ENCODE measurements around the gene POR. TPM values are rescaled to one million over a fixed set of nuclear protein-coding genes. Genes with fewer than 3 reads are reported as not detected.
"Not testable (repeated sequence)": the region's sequence is repeated elsewhere in the genome, so short reads cannot be mapped to it uniquely, and the experiment has no call there.

POR gene
- total RNA-seq, 1 donor from 2014 or later, result 54.7 TPM

GRCh38 chr7:75909521-75910132, 5.3 kb upstream of the POR start:
- intact Hi-C loops (cut with DNase I), result loop anchor here (5.0 kb wide), 1 partner anchor 32 kb away; the partner anchor contains the start of gene RHBDD2
- DNase-seq (no peak), ATAC-seq (ENCODE audit: poor library complexity) (no peak)

DNA sequence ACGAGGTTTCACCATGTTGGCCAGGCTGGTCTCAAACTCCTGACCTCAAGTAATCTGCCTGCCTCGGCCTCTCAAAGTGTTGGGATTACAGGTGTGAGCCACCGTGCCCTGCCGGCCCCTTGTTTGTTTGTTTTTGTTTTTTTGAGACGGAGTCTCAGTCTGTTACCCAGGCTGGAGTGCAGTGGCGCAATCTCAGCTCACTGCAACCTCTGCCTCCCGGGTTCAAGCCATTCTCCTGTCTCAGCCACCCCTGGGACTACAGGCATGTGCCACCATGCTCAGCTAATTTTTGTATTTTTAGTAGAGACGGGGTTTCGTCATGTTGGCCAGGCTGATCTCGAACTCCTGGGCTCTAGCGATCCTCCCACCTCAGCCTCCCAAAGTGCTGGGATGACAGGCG, 3.8 kb upstream of the POR start:
- intact Hi-C loops (cut with DNase I), result loop anchor here (5.0 kb wide), 1 partner anchor 34 kb away; the partner anchor contains the start of gene RHBDD2
- DNase-seq; ATAC-seq (ENCODE audit: poor library complexity): not testable (repeated sequence)

DNA sequence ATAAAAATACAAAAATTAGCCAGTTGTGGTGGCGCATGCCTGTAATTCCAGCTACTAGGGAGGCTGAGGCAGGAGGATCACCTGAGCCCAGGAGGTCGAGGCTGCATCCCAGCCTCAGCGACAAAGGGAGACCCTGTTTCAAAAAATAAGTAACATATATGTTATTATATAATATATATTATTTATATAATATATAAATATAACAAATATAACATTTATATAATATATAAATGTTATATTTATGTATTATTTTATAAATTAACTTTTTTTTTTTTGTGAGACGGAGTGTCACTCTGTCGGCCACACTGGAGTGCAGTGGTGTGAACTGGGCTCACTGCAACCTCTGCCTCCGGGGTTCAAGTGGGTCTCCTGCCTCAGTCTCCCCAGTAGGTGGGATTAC, 1.5 kb upstream of the POR start:
- DNase-seq (no peak), ATAC-seq (ENCODE audit: poor library complexity) (no peak)
- intact Hi-C loops (cut with DNase I), result loop anchor here (5.0 kb wide), 1 partner anchor 36 kb away; the partner anchor contains the start of gene RHBDD2

DNA sequence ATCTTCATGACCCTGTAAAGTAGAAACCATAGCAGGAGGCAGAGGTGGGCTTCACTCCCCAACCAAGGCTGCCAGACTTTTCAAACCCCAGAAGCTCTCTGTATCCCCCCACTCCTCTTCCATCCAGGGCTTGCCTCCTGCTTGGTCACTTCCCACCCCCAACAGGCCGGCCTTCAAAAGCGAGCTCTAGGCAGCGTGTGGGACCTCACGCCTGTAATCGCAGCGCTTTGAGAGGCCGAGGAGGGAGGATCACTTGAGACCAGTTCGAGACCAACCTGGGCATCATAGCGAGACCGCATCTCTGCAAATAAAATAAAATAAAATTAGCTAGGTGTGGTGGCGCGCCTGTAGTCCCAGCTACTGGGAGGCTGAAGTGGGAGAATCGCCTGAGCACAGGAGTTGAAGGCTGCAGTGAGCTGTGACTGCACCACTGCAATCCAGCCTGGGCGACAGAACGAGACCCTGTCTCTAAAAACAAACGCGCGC, 743 bp upstream of the POR start:
- ATAC-seq (ENCODE audit: poor library complexity), result no peak
- intact Hi-C loops (cut with DNase I), result loop anchor here (5.0 kb wide), 1 partner anchor 37 kb away; the partner anchor contains the start of gene RHBDD2
- no peak for DNase-seq

- ATAC-seq (ENCODE audit: poor library complexity), result peak; percentile 15
- peak; percentile 58 for DNase-seq
- intact Hi-C loops (cut with DNase I), result no loop called here
These were observed 631 bp downstream of the POR start for GRCh38 chr7:75915416-75916156.

DNA sequence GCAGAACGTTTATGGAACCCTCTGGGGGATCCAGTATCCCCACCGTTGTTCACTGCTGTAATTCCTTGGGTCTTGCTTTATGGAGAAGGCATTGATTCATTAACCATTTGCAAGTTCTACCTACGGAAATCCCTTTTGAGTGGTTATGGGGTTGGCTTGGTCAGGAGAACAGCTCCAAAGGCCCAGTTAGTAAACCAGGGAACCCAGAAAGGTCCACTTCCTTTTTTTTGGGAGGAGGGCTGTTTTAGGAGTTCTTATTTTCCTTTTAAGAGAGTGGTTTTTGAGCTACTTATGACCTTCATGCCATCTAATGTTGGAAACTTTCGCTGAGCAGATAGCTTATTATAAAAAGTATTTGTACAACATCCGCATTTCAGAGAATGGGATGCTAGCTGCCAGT, 1.3 kb downstream of the POR start:
- intact Hi-C loops (cut with DNase I), result no loop called here
- no peak for DNase-seq
- ATAC-seq (ENCODE audit: poor library complexity), result no peak

DNA sequence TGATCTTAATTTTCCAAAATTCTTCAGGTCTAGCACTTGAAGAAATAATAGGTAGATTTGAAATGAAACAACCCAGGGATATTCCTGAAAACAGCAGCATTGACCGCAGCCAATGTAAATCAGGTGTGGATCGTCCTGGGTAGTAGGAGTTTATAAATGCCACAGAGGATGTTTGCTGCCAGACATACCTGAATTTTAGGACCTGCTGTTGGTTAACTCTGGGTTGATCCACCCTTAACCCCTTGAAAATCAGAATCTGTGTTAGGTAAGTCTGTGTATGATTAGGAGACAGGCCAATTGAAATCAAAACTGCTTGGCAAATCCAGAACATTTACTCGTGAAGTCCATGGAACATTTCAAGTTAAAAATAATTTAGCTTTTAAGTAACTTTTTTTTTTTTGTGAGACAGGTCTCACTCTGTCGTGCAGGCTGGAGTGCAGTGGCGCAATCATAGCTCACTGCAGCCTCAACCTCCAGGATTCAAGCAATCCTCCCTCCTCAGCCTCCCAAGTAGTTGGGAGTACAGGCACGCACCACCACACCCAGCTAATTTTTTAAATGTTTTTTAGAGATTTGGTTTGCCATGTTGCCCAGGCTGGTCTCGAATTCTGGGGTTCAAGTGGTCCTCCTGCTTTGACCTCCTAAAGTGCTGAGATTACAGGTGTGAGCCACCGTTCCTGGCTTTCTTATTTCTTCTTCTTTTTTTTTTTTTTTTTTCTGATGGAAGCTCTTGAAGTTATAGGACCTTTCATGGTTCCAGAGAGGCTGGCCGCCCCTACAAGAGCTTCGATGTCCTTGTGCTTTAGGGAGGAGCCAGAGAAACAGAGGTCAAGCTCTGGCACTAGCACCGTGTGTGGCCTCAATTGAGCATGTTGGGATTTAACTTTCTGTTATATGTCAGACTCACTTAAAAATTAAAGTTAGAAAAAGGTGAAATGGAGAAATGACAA, 2.0 kb downstream of the POR start:
- intact Hi-C loops (cut with DNase I), result no loop called here
- ATAC-seq (ENCODE audit: poor library complexity) (no peak), DNase-seq (no peak)

DNA sequence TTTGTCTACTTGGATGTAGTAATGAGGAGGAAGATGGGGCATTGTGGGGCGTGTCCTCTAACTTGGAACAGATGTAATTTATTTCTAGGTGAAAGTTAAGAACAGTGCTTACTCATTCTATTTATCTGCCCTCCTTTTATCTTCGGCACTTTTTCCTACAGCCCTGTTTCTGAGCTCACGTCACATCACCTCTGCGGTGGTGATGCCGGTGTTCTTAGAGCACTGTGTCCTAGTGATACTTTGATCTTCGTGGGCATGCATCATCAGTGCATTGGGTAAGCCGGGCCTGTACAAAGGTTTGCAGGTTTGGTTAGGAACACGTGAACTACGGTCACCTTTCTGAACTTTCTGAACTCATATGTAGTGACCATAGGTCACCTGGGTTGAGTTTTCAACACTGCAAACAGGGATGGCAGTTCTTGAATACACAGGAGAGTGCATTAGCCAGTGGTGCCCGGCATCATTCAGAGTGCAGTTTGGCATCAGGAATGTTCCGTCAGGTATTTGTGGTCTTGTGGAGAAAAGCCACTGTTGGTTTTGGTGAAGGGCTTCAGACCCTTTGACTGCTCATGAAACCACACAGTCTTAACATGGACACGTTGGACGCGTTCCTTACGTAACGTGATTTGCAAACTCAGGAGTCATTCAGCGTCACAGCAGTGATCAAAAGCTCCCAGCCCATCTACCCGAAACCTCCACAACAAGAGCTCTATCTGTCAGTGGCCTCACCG, 5.6 kb downstream of the POR start:
- DNase-seq, result no peak
- intact Hi-C loops (cut with DNase I), result no loop called here
- ATAC-seq (ENCODE audit: poor library complexity), result peak; percentile 52

GRCh38 chr7:75921479-75921878, 6.5 kb downstream of the POR start:
- DNase-seq (no peak), ATAC-seq (ENCODE audit: poor library complexity) (no peak)
- intact Hi-C loops (cut with DNase I), result no loop called here

GRCh38 chr7:75922966-75923603, 8.1 kb downstream of the POR start:
- ATAC-seq (ENCODE audit: poor library complexity) (no peak), DNase-seq (no peak)
- intact Hi-C loops (cut with DNase I), result no loop called here

DNA sequence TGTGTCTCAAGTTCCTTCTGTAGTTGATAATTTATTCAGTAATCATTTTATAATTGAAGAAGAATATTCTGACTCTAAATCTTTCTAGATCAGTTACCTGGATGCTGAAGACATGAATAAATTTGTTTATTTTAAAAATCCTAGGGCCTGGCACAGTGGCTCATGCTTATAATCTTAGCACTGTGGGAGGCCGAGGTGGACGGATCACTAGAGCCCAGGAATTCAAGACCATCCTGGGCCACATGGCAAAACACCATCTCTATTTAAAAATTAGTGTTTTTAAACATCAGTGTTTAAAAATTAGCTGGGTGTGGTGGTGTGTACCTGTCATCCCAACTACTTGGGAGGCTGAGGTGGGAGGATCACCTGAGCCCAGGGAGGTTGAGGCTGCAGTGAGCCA, 9.3 kb downstream of the POR start:
- ATAC-seq (ENCODE audit: poor library complexity) (no peak), DNase-seq (no peak)
- intact Hi-C loops (cut with DNase I), result no loop called here

DNA sequence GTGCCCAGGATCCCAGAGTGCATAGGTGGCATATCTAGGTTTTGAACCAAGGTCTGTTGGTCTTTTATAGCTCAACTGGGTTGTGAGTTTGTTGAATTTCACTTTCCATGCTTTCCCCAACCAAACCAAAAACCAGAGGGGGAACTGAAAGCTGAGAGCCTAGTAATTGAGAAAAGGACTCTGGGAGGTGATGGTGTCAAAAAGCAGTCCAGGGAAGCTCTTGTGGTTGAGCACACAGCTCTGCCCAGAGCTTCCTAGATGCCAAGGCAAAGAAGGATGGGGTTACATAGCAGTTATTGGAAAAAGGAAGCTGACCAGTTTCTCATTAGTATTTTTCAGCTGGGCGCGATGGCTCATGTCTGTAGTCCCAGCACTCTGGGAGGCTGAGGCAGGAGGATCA, 9.9 kb downstream of the POR start:
- intact Hi-C loops (cut with DNase I), result no loop called here
- DNase-seq (no peak), ATAC-seq (ENCODE audit: poor library complexity) (no peak)

DNA sequence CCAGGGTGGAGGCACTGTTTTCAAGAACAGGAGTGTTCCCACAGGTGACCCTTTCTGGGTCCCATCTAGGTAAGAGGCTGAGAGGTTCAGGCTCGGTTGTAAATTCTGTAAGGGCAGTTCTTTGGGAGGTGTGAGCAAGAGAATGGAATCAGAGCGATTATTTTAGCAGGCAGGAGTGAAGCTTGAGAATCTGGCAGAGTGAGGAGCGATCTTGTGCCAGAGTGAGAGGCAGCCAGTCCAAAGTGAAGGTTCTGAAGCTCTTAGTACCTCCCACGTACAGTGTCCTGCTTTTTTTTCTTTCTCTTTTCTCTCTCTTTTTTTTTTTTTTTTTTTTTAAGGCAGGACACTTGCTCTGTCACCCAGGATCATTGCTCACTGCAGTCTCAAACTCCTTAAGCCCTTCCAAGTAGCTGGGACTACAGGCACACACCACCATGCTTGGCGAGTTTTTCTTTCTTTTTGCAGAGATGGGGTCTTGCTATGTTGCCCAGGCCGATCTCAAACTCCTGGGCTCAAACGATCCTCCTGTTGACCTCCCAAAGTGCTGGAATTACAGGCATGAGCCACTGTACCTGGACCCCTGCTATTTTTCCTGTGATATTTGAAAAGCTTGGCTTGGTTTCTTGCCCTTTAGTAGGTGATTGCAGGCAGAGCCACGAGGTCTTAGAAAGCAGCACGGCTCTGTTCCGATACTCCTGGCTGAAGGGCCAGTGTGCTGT, 10.9 kb downstream of the POR start:
- intact Hi-C loops (cut with DNase I), result no loop called here
- ATAC-seq (ENCODE audit: poor library complexity), result peak; percentile 80
- no peak for DNase-seq

- ATAC-seq (ENCODE audit: poor library complexity) (no peak), DNase-seq (no peak)
- intact Hi-C loops (cut with DNase I), result no loop called here
These were observed 13.6 kb downstream of the POR start for GRCh38 chr7:75928568-75928914.

- ATAC-seq (ENCODE audit: poor library complexity) (no peak), DNase-seq (no peak)
- intact Hi-C loops (cut with DNase I), result no loop called here
These were observed 16.7 kb downstream of the POR start for GRCh38 chr7:75931680-75932079.

- peak; percentile 71 for DNase-seq
- intact Hi-C loops (cut with DNase I), result no loop called here
- peak; percentile 82 for ATAC-seq (ENCODE audit: poor library complexity)
These were observed 23.2 kb downstream of the POR start for GRCh38 chr7:75937958-75938786.

- intact Hi-C loops (cut with DNase I), result no loop called here
- ATAC-seq (ENCODE audit: poor library complexity) (no peak), DNase-seq (no peak)
These were observed 24.0 kb downstream of the POR start for GRCh38 chr7:75938921-75939320.
